Measurements from ENCODE around the gene IREB2. TPM values are rescaled to one million over a fixed set of nuclear protein-coding genes. Genes with fewer than 3 reads are reported as not detected.

The IREB2 gene
- 45.3 and 76.4 TPM in 2 replicates for total RNA-seq

GRCh38 chr15:78437762-78438618, at the start of gene IREB2:
TSS of gene IREB2 (plus strand) at chr15:78438216. CDS start at chr15:78438338, 122 bp downstream.

GRCh38 chr15:78506971-78507830, 69.2 kb downstream of the IREB2 start, which contains the start of gene HYKK:
TSS of gene HYKK (plus strand) at chr15:78507577. CDS start at chr15:78513089, 5,512 bp downstream.

GRCh38 chr15:78540141-78540870, 102.3 kb downstream of the IREB2 start, which contains the start of gene PSMA4:
TSS of gene PSMA4 (plus strand) at chr15:78540444. CDS start at chr15:78541928, 1,484 bp downstream.

Other genes starting within 250 kb of the IREB2 start
- under 0.01 TPM in 1 of 2 replicates, not detected in the other for gene ACSBG1, start 203.7 kb upstream of the IREB2 start, total RNA-seq
- 3.6 and 3.7 TPM in 2 replicates for gene DNAJA4, start 173.7 kb upstream of the IREB2 start, total RNA-seq
- gene SKIC8, start 138.6 kb upstream of the IREB2 start, total RNA-seq = 58.1 and 63.0 TPM in 2 replicates
- not detected in 2 replicates for gene CRABP1, start 97.9 kb upstream of the IREB2 start, total RNA-seq
- 1.8 and 3.6 TPM in 2 replicates for gene HYKK, start 69.4 kb downstream of the IREB2 start, total RNA-seq
- gene PSMA4, start 102.2 kb downstream of the IREB2 start, total RNA-seq = 260 and 339 TPM in 2 replicates
- 6.0 and 6.9 TPM in 2 replicates for gene CHRNA5, start 127.3 kb downstream of the IREB2 start, total RNA-seq
- not detected in 2 replicates for gene CHRNA3, start 182.8 kb downstream of the IREB2 start, total RNA-seq
- gene CHRNB4, start 203.0 kb downstream of the IREB2 start, total RNA-seq = not detected in 2 replicates